CD14-positive monocyte (primary cell): Measurements from ENCODE around the gene ABCC5. TPM values are rescaled to one million over a fixed set of nuclear protein-coding genes. Genes with fewer than 3 reads are reported as not detected.

Source experiments
- DNase-seq, 3 donors: peaks; one replicate each; pipeline ENCODE4 v3.0.0-alpha.2; 2011 to 2022
- H2AFZ ChIP-seq: 2 replicates; pipeline ENCODE4 v1.6.0; 2012; ENCODE audit warnings: mild to moderate bottlenecking, low read depth, low read length, inconsistent platforms; ENCODE audit not compliant: insufficient read depth, poor library complexity, severe bottlenecking
- H3K27ac ChIP-seq, 2 donors: 1 replicate in 1 of 2; 2 replicates in 1 of 2; pipeline ENCODE4 v1.5.1; 2012 to 2013; ENCODE audit warnings: low read length in 2 of 2, control low read depth in 1 of 2, inconsistent platforms in 1 of 2, low read depth in 1 of 2, mild to moderate bottlenecking in 1 of 2
- H3K27me3 ChIP-seq, 2 donors: one replicate each; pipeline versions ENCODE4 v1.6.0 to v1.6.1; 2011 to 2013; ENCODE audit warnings: low read length in 2 of 2; ENCODE audit not compliant: control insufficient read depth in 2 of 2, insufficient read depth in 2 of 2
- H3K36me3 ChIP-seq, 2 donors: replicated peaks in 1 of 2; 1 replicate in 1 of 2; 2 replicates in 1 of 2; pipeline versions ENCODE4 v1.5.1 to v1.6.1; 2012 to 2013; ENCODE audit warnings: low read length in 2 of 2, control low read depth in 1 of 2, inconsistent platforms in 1 of 2, mild to moderate bottlenecking in 1 of 2; ENCODE audit not compliant: insufficient read depth in 2 of 2, control insufficient read depth in 1 of 2
- H3K4me1 ChIP-seq, 2 donors: 1 replicate in 1 of 2; 2 replicates in 1 of 2; pipeline versions ENCODE4 v1.5.1 to v1.6.1; 2012 to 2013; ENCODE audit warnings: low read length in 2 of 2, control low read depth in 1 of 2, inconsistent platforms in 1 of 2, mild to moderate bottlenecking in 1 of 2, moderate library complexity in 1 of 2; ENCODE audit not compliant: insufficient read depth in 2 of 2, control insufficient read depth in 1 of 2
- H3K4me2 ChIP-seq: replicated peaks from 2 replicates; pipeline ENCODE3; 2012; ENCODE audit warnings: low read length, moderate library complexity, mild to moderate bottlenecking; ENCODE audit not compliant: poor library complexity, severe bottlenecking; ENCODE audit errors: extremely low read depth
- H3K4me3 ChIP-seq, 3 experiments: fragments of 200-600 bp in 1 of 3; sonication (generic) in 1 of 3; replicated peaks in 1 of 3; 1 replicate in 2 of 3; 2 replicates in 1 of 3; pipeline ENCODE4 v1.5.1; 2011 to 2013; ENCODE audit warnings: low read length in 3 of 3, mild to moderate bottlenecking in 3 of 3, control low read depth in 2 of 3, low read depth in 2 of 3, inconsistent platforms in 1 of 3, moderate library complexity in 1 of 3
- H3K79me2 ChIP-seq: 2 replicates; pipeline ENCODE4 v1.6.0; 2012; ENCODE audit warnings: mild to moderate bottlenecking, control low read depth, inconsistent platforms, low read length, moderate library complexity; ENCODE audit not compliant: insufficient read depth
- H3K9ac ChIP-seq: 2 replicates; pipeline ENCODE4 v1.6.0; 2017; ENCODE audit warnings: low read length, mild to moderate bottlenecking; ENCODE audit not compliant: insufficient read depth, poor library complexity, severe bottlenecking
- H3K9me3 ChIP-seq, 2 donors: replicated peaks in 1 of 2; 1 replicate in 1 of 2; 2 replicates in 1 of 2; pipeline versions ENCODE4 v1.5.1 to v1.6.1; 2012 to 2013; ENCODE audit warnings: low read length in 2 of 2, control low read depth in 1 of 2; ENCODE audit not compliant: control insufficient read depth in 1 of 2, insufficient read depth in 1 of 2
- H4K20me1 ChIP-seq: 2 replicates; pipeline ENCODE4 v1.6.0; 2012; ENCODE audit warnings: mild to moderate bottlenecking, low read length, control low read depth, moderate library complexity; ENCODE audit not compliant: insufficient read depth
- H3K27ac Mint-ChIP-seq, 7 donors: one replicate each; pipeline ENCODE4 v1.8.0; 2020; ENCODE audit warnings: mild to moderate bottlenecking in 7 of 7, mixed read lengths in 7 of 7, moderate library complexity in 6 of 7, inconsistent platforms in 2 of 7
- H3K27me3 Mint-ChIP-seq, 3 donors: one replicate each; pipeline ENCODE4 v1.8.0; 2021 to 2022; ENCODE audit warnings: low read depth in 3 of 3, mild to moderate bottlenecking in 3 of 3, mixed read lengths in 3 of 3, moderate library complexity in 3 of 3, inconsistent platforms in 1 of 3
- H3K36me3 Mint-ChIP-seq, 2 donors: one replicate each; pipeline ENCODE4 v1.8.0; 2020; ENCODE audit warnings: mixed read lengths in 2 of 2, inconsistent platforms in 1 of 2, mild to moderate bottlenecking in 1 of 2
- H3K4me1 Mint-ChIP-seq: one replicate; pipeline ENCODE4 v1.8.0; 2020; ENCODE audit warnings: mild to moderate bottlenecking, mixed read lengths
- H3K4me3 Mint-ChIP-seq, 2 donors: one replicate each; pipeline ENCODE4 v1.8.0; 2020; ENCODE audit warnings: mild to moderate bottlenecking in 2 of 2, mixed read lengths in 2 of 2, moderate library complexity in 1 of 2
- H3K9me3 Mint-ChIP-seq, 7 donors: one replicate each; pipeline ENCODE4 v1.8.0; 2020 to 2022; ENCODE audit warnings: mixed read lengths in 7 of 7, mild to moderate bottlenecking in 6 of 7, moderate library complexity in 6 of 7, inconsistent platforms in 2 of 7
- WGBS: methylation state at CpG from one replicate; pipeline ENCODE4 v1.1.5; 2013; ENCODE audit warnings: missing lambda C conversion rate; ENCODE audit not compliant: insufficient coverage; 5-methylcytosine and 5-hydroxymethylcytosine counted together
- intact Hi-C, 2 donors: fragments of 100-400 bp; cut with micrococcal nuclease; formaldehyde crosslinking; loops; one replicate each; pipeline versions ENCODE4 v1.15.0 to v1.15.1; 2023
- polyA plus RNA-seq, 3 donors: library from polyadenylated mRNA; depleted of rRNA in 1 of 3; unstranded in 2 of 3; stranded (reverse) in 1 of 3; fragments of 300-500 nt in 2 of 3; fragments of >200 nt in 1 of 3; fragmentation: Illumina TruSeq in 2 of 3; gene quantifications; 1 replicate in 2 of 3; 2 replicates in 1 of 3; pipeline ENCODE4 v1.2.3, GENCODE V29; 2012 to 2021
- TF ChIP-seq, protein P1 (sequence below): fragments of 200-600 bp; IDR thresholded peaks from one replicate; pipeline ENCODE4 v1.8.0; 2022; ENCODE audit warnings: antibody characterized with exemption, mild to moderate bottlenecking

The ABCC5 gene
- polyA plus RNA-seq, 3 donors, result 6.2 to 30.9 (median 7.7) TPM

GRCh38 chr3:183907911-183908331 is 109.8 kb downstream of the ABCC5 start:
- Mint-ChIP-seq H3K4me3 (no peak overlapping the region), H3K27ac (no peak overlapping the region), H3K9me3 (no peaks in the 10 kb centered on the region), H3K36me3 (no peaks in the 10 kb centered on the region), H3K27me3 (peaks cover 3 to 15% (median 6%) of the 10 kb centered on the region in 3 donors), H3K4me1 (no peaks in the 10 kb centered on the region)
- H3K27me3 ChIP-seq, result no peaks in the 10 kb centered on the region
- H3K79me2 ChIP-seq, result no peaks in the 10 kb centered on the region
- no peaks in the 10 kb centered on the region for H3K4me1 ChIP-seq
- no peaks in the 10 kb centered on the region for H3K9me3 ChIP-seq
- H3K4me2 ChIP-seq, result no peak overlapping the region
- no peak overlapping the region for H2AFZ ChIP-seq
- no peak for DNase-seq
- no peak overlapping the region for H3K9ac ChIP-seq
- TF ChIP-seq, protein P1, sequence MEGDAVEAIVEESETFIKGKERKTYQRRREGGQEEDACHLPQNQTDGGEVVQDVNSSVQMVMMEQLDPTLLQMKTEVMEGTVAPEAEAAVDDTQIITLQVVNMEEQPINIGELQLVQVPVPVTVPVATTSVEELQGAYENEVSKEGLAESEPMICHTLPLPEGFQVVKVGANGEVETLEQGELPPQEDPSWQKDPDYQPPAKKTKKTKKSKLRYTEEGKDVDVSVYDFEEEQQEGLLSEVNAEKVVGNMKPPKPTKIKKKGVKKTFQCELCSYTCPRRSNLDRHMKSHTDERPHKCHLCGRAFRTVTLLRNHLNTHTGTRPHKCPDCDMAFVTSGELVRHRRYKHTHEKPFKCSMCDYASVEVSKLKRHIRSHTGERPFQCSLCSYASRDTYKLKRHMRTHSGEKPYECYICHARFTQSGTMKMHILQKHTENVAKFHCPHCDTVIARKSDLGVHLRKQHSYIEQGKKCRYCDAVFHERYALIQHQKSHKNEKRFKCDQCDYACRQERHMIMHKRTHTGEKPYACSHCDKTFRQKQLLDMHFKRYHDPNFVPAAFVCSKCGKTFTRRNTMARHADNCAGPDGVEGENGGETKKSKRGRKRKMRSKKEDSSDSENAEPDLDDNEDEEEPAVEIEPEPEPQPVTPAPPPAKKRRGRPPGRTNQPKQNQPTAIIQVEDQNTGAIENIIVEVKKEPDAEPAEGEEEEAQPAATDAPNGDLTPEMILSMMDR, result no peak
- intact Hi-C loops, result no loop called here
- H4K20me1 ChIP-seq, result no peaks in the 10 kb centered on the region
- no peaks in the 10 kb centered on the region for H3K36me3 ChIP-seq
- WGBS, result 60% methylated on average over 1 of the region's 16 CpGs
- no peak overlapping the region for H3K4me3 ChIP-seq
- H3K27ac ChIP-seq, result no peak overlapping the region

- H3K4me3 Mint-ChIP-seq, result no peak overlapping the region
These were observed 110.5 kb downstream of the ABCC5 start for GRCh38 chr3:183907176-183907575.

More at GRCh38 chr3:183907176-183907575, 110.5 kb downstream of the ABCC5 start:
- Histone ChIP-seq H3K79me2 (no peaks in the 10 kb centered on the region), H3K27ac (no peak overlapping the region), H3K4me3 (no peak overlapping the region), H4K20me1 (no peaks in the 10 kb centered on the region), H3K36me3 (no peaks in the 10 kb centered on the region), H3K4me1 (no peaks in the 10 kb centered on the region), H3K27me3 (no peaks in the 10 kb centered on the region), H2AFZ (no peak overlapping the region), H3K9me3 (no peaks in the 10 kb centered on the region), H3K9ac (no peak overlapping the region), H3K4me2 (no peak overlapping the region)
- DNase-seq, result no peak
- Mint-ChIP-seq H3K27ac (no peak overlapping the region), H3K4me1 (no peaks in the 10 kb centered on the region), H3K9me3 (no peaks in the 10 kb centered on the region), H3K36me3 (no peaks in the 10 kb centered on the region), H3K27me3 (peaks cover 3 to 12% (median 7%) of the 10 kb centered on the region in 3 donors)
- intact Hi-C loops, result no loop called here
- 83% methylated on average over 3 of the region's 6 CpGs for WGBS
- TF ChIP-seq, protein P1, result no peak
